GM19468 (cell line): ENCODE data around the gene TMED1.
"Not testable (repeated sequence)": the region's sequence is repeated elsewhere in the genome, so short reads cannot be mapped to it uniquely, and the experiment has no call there.

Experiments used
- ATAC-seq: cut with Tn5 transposase; IDR thresholded peaks from one replicate; pipeline ENCODE4 v1.9.1; 2021; ENCODE audit warnings: mild to moderate bottlenecking, moderate library complexity, moderate number of reproducible peaks; ENCODE audit not compliant: unreplicated experiment; ENCODE audit errors: extremely low read depth

The TMED1 gene

GRCh38 chr19:10863107-10863717 lies 27.2 kb upstream of the TMED1 start:
- ATAC-seq, result no peak

- ATAC-seq, result no peak
These were observed 26.6 kb upstream of the TMED1 start for GRCh38 chr19:10862561-10863106.

- ATAC-seq, result no peak
These were observed 25.2 kb upstream of the TMED1 start for GRCh38 chr19:10861103-10861651.

GRCh38 chr19:10858204-10858828 lies 22.3 kb upstream of the TMED1 start:
- no peak for ATAC-seq

GRCh38 chr19:10856899-10857298 lies 20.9 kb upstream of the TMED1 start:
- ATAC-seq, result not testable (repeated sequence)

GRCh38 chr19:10855879-10856522 lies 20.0 kb upstream of the TMED1 start:
- ATAC-seq, result no peak

- ATAC-seq, result no peak
These were observed 18.5 kb upstream of the TMED1 start for GRCh38 chr19:10854350-10855089.

- no peak for ATAC-seq
These were observed 16.9 kb upstream of the TMED1 start for GRCh38 chr19:10852941-10853340.

GRCh38 chr19:10852098-10852800 lies 16.2 kb upstream of the TMED1 start:
- no peak for ATAC-seq

GRCh38 chr19:10850631-10851030 lies 14.6 kb upstream of the TMED1 start:
- no peak for ATAC-seq

- ATAC-seq, result no peak
These were observed 12.3 kb upstream of the TMED1 start, which contains the start of gene C19orf38 for GRCh38 chr19:10848230-10848856. Gene C19orf38 (plus strand): TSS chr19:10848415. CDS start chr19:10848509, 94 bp downstream.

- no peak for ATAC-seq
These were observed 10.6 kb upstream of the TMED1 start for GRCh38 chr19:10846500-10847202.

GRCh38 chr19:10842788-10843187 lies 6.8 kb upstream of the TMED1 start:
- ATAC-seq, result no peak

GRCh38 chr19:10839114-10840050 lies 3.4 kb upstream of the TMED1 start:
- no peak for ATAC-seq

- no peak for ATAC-seq
These were observed 2.4 kb upstream of the TMED1 start for GRCh38 chr19:10838377-10838776.

GRCh38 chr19:10837649-10838048 lies 1.6 kb upstream of the TMED1 start:
- not testable (repeated sequence) for ATAC-seq

- no peak for ATAC-seq
These were observed 693 bp upstream of the TMED1 start for GRCh38 chr19:10836479-10837330.
